NCI-H1105 treated with DMSO at 0.1 percent for 48 hours (cell line): Measurements from ENCODE around the gene KASH5.
A peak's percentile ranks its signal among the peaks of the same experiment; 100 is the strongest.
"Not testable (repeated sequence)": the region's sequence is repeated elsewhere in the genome, so short reads cannot be mapped to it uniquely, and the experiment has no call there.

Experiments used
- DNase-seq: peaks from one replicate; lab custom pipeline; 2025; lab: John Stamatoyannopoulos, UW

KASH5 gene

DNA sequence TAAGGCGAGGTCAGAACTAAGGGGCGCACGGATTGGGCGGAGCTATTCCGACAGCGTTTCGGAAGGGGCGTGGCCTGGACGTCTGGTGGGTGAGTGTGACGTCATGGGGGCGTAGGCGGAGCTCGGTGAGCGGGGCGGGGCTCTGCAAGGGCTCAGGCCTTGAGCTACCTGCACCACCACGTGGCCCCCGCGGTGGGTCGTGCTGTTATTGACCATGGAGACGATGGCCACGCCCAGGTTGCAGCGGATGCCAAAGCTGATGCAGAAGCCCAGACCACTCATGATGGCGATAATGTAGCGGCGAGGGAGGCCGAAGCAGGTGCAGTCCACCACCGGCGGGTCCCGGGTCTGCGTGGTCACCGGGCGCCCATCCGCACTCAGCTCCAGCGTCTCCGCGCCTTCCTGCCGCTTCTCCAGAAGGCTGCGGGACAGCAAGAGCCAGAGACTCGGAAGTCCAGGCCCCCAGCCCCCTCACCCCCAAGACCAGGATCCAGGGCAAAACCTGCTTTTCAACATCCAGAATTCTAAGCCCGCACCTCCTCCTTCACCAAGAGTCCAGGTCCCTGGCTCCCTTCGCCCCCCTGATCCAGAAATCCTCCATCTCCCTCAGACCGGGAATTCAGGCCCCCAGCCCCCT, 48.5 kb downstream of the KASH5 start:
- DNase-seq, result no peak

DNA sequence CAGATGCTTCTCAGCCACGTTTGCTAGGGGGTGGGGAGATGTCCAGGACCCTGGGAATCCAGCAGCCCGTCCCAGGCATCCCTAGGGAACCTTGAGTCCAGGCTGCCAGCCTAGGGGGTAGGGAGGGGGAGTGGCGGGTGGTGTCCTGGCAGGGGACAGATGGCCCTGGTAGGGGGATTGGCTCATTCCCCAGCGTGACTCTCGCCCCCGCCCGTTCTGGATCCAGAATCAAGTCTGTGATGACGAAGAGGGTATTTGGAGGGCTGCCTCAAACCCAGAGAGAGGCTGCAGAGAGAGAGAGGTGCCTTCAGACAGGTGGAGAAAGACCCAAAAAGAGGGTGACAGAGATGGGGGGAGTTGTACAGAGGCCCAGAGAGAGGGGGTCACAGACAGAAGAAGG, 49.2 kb downstream of the KASH5 start:
- DNase-seq, result no peak

DNA sequence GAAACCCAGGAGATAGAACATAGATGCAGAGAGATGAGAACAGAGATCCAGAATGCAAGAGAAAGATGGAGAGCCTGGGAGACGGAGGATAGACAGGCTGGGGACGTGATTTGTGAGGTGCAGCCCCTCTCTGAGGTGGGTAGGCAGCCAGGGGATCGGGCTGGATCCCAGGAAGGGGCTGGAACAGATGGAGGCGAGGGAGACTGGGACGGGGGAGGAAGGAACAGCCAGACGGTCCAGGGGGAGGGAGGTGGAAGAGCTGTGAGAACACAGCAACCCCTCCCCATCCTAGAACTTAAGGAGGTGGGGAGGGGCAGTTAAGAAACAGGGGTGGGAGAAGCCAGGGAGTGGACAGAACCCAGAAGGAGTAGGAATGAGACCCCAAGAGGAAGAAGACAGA, 50.2 kb downstream of the KASH5 start:
- DNase-seq, result no peak

DNA sequence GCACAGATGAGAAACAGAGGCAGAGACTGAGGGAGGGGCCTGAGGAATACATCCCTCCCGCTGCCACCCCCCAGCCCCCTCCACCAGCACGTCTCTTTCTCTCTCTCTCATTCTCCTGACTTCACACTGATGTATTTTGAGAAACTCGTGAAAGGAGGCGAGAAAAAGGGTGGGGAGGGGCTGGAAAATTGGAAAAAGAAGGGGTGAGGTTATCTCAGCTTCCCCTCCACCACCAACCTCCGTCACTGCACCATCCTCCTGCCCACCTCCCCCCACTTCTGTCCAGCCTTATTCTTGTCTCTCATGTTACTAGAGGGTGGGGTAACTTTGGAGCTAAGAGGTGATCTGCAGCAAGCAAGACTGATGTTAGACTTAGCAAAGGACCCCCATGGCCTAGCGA, 51.8 kb downstream of the KASH5 start:
- DNase-seq, result no peak

DNA sequence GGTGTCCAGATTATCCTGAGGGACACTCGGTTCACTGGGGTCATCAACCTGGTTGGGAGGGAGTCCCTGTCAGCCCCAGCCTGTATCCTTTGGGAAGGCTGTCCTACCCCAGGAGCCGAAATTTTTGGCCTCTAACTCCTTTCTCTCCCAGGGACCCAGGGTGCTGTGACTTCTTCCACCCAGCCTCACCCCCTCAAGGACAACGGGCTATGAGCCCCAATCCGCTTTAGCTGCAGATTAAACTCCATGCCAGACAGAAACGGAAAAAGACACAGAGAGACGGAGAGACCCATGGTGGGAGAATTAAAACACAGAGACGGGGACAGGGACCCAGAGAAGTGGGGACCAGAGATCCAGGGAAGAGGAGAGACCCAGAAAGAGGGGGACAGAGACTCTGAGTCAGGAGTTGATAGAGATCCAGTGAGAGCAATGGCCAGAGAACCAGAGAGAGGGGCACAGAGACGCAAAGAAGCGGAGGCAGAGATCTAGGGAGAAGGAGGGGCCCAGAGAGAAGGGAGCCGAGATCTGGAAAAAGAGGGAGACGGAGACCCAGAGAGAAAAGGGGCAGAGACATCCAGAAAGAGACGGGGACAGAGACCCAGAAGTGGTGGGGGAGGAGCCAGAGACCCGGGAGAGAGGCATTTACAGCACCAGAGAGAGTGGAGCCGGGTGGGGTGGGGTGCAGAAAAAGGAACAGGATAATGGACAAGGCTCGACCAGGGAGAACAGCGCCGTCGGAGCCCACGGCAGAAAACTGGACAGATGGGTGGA, 52.6 kb downstream of the KASH5 start:
- no peak for DNase-seq

DNA sequence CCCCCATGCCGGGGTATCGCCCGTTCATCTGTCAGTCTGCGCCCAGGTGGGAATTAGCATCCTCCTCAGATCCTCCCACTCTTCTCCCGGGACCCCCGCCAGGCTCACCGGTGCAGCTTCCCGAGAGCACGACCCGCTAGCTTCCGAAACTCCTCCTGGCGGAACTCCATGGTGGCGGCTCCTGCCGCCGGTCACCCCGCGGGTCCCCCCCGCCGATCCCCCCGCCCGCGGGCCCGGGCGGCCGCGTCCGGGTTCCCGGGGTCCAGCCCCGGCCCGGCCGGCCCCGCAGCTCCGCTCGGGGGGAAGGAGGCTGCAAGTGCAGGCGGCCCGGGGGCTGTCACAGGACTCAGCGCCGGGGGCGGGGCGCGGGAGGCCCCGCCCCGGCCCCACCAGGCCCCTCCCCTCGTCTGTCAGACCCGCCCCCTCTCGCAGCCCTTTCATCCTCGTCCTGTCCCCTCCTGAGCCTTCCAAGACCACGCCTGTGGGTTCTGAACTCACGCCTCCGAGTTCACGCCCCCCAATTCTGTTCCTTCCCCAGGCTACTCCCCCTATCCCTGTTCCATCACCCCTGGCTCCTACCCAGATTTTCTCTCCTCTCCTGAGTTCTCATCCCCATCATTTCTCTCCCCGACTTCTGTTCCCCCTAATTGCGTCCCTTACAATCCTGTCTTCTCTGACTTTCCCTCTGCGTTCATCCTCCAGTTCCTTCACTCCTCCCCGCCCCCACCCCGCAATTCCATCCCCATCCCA, 53.3 kb downstream of the KASH5 start, which contains the start of gene SLC17A7:
Gene SLC17A7, minus strand, starts transcription at position 318 of the 750 bp plus-strand sequence. Its CDS starts 148 bp downstream, at position 170.
- DNase-seq, result peak; percentile 14

DNA sequence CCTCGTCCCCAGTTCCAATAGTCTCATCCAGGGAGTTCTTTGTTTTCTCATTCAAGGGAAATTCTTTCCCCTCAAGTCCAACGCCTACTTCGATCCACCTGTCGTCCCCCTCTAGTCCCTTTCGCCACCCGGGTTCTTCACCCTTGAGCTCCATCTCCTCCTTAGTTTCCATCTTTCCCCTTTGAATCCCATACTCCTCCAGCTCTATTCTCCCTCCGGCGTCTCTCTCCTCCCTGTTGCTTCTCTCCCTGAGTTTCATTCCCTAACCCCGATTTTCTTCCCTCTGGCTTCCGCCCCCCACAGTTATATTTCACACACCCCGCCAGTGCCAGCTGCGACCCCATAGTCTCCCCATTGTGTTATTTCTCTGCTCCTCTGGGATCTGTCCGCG, 53.9 kb downstream of the KASH5 start:
- DNase-seq, result no peak

DNA sequence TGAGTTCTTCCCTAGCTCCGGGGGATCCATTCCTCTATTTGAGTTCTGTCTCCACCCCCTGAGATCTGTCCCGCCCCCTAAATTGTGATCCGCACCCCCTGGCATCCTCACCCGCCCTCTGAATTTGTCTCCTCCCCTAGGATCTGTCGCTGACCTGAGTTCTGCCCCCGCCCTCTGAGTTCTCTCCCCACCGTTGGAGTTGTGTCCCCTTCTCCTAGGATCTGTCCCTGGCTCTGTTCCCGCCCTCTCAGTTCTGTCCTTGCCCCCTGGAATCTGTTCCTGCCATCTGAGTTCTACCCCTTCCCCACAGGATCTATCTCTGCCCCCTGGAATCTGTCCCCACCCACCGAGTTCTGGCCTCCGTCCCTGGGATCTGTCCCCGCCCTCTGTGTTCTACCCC, 54.3 kb downstream of the KASH5 start:
- no peak for DNase-seq

DNA sequence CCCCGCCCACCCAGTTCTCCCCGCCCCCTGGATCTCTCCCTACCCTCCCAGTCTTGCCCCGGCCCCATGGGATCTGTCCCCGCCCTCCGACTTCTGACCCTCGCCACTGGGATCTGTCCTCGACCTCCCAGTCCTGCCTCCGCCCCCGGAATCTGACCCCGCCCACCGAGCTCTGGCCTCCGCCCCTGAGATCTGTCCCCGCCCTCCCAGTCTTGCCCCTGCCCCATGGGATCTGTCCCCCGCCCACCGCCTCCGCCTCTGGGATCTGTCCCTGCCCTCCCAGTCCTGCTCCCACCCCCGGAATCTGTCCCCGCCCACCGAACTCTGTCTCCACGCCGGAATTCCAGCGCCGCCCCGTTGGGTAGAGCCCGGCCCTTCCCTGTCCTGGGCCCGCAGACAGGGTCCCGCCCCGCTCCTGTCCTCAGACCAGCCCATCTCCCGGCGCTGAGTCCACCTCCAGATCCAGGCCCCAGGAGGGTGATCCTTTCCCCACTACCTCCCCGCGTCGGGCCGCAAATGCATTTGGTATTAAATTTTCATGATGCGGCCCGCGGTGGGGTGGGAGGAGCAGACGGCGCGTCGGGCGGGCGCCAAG, 54.8 kb downstream of the KASH5 start:
- peak; percentile 68 for DNase-seq

DNA sequence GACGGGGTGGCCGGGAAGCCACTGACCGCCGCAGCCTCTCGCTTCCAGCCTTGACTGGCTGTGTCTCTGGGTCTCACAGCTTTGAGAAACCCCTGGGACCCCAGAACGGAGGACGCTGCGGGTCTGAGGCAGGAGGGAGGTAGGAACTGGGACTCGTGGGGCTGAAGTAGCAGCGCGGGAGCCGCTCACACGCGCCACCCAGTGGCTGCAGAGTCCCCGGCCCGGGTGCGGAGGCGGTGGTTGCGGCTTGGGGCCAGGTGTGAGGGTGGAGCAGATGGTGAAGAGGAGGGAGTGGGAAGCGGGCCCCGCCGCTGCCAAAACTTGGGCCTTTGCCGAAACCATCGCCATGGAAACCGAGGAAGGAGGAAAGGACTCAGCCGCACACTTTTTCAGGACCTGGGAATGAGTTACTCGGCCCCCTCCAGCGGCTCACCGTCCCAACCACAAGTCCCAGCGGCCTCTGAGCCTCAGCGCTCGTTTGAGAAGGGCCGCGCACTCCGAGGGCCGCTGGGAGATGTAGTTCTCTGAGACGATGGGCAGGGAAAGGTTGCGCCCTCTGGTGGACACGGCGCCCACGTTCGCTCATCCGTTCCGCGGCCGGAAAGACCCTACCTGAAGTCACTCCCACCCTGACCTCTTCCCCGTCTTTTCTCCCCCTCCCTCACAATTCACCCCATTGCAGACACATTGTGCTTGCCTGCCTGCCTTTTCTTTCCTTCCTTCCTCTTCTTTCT, 55.5 kb downstream of the KASH5 start:
- DNase-seq, result peak; percentile 97

DNA sequence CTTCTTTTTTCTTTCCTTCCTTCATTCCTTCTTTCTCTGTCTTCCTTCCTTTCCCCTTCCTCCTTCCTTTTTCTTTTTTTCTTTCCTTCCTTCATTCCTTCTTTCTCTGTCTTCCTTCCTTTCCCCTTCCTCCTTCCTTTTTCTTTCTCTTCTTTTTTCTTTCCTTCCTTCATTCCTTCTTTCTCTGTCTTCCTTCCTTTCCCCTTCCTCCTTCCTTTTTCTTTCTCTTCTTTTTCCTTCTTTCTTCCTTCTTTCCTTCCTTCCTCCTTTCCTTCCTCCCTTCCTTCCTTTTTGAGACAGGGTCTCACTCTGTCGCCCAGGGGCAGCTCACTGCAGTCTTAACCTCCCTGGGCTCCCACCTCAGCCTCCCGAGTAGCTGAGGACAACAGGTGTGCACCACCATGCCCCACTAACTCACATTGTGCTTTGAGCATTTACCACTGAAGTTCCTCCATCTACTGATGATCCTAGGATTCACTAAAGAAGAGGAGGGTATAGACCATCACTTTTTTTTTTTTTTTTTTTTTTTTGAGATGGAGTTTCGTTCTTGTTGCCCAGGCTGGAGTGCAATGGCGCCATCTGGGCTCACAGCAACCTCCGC, 56.2 kb downstream of the KASH5 start:
- DNase-seq, result not testable (repeated sequence)

DNA sequence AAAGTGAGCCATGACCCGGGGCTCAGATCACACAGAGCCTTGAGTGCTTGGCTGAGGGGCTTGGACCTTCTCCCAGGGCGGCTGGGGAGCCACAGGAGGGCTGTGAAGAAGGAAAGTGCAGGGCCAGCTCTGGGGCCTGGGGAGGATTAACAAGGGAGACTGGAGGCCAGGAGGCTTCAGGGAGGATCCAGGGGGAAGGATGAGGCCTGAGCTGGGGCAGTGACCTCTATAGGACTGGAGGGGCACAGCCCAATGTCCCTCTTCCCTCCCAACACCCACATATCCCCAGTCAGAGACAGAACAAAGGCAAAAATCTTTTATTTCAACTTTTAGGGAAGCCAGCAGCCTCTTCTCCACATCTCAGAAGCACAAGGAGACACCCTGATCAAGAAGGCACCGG, 57.9 kb downstream of the KASH5 start:
- no peak for DNase-seq

DNA sequence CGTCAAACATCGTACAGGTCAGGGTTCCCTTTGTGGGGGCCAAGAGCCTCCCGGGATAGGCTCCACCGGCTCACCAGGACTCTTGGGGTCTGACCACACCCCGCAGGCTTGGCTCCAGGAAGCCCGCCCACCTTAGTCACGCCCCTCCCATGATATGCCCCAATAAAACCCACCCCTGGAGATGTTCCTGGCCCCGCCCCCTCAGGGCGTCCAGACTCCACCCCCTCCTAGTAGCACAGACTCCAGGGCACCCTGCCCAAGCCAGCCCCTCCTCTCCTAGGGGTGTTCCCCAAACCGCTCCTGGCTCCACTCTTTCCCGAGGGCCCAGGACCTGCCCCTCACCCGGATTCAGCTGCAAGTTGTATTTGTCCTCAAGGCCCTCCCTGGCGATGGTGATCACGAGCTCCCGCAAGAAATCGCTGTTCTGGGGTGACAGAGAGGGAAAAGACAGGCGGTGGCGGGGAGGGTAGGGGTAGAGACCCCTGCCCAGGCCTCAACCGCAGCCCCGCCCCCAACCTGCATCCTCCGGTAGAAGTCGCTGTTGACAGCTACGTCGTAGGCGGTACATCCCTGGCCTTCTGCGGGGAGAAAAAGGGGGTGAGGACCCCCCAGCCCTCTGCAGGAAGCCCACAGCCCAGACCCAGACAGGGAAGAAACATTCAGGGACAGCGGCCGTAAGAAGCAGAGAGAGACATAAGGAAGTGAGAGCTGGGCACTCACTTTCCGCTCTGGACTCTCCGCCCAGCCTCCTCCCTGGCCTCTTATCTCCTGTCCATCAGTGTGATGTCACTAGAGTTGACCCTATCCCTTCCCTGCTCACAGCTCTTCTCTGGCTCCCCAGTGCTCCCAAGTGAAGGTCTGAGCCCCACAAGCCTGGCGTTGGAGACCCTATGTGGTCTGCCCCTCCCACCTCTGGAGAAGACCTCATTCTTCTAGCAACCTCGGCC, 59.7 kb downstream of the KASH5 start:
- DNase-seq, result no peak

DNA sequence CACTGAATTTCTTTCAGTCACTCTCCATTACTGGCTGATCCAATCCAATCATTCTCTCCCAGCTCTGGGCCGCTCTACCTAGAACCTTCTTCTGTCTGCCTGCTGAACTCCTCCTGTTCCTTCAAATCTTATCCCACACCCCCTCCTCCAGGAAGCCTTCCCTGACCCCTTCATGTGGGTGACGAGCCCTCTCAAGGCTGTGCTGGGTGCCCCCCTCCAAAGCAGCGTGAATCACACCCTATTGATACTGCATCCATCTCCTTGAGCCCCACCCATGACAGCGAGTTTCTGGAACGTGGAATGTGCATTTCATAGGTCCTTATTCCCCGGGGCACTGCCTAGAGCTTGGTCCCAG, 60.4 kb downstream of the KASH5 start:
- no peak for DNase-seq

DNA sequence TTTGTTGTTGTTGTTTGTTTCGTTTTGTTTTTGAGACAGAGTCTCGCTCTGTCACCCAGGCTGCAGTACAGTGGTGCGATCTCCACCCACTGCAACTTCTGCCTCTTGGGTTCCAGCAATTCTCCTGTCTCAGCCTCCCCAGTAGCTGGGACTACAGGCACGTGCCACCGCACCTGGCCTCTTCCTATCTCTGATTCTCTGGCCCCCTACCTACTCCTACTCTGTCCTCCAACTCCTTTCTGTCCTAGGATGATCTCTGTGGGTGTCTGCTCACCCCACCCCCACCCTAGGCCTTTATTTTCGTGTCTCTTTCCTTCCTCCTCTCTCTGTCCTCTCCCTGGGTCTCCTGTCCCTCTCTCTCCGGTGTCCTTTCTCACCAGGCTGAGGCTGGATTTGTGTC, 62.4 kb downstream of the KASH5 start:
- no peak for DNase-seq

DNA sequence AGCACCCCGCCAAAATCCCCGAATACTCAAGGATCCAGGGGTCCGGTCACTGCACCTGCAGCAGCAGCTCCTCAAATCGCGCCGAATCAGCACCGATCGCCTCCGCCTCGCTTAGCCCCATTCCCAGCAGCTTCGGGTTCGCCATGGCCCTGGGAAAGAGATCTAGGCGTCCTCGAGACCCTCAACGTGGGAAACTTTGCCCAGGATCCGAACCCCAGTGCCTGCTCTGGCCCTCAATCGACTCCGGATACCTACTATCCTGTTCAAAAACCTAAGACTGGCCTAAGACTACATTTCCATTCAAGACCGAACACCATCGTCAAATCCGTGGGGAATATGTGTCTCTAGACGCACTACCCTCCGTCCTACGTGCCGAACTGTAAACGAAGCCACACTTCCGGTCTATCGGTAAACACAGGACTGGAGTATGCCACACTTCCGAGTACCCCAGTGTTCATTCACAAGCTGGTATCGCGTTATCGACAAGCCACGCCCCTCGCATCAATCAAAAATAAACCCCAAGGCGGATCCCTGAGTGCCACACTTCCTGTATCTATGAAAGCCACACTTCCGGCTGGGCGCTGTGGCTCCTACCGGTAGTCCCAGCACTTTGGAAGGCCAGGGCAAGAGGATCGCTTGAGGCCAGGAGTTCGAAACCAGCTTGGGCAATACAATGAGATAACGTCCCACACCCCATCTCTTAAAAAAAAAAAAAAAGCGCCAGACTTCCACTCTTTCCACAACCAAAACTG, 63.6 kb downstream of the KASH5 start, which contains the start of gene PIH1D1:
Gene PIH1D1, minus strand, starts transcription at position 385 of the 752 bp plus-strand sequence. Its CDS starts 240 bp downstream, at position 145.
- DNase-seq, result peak; percentile 99

DNA sequence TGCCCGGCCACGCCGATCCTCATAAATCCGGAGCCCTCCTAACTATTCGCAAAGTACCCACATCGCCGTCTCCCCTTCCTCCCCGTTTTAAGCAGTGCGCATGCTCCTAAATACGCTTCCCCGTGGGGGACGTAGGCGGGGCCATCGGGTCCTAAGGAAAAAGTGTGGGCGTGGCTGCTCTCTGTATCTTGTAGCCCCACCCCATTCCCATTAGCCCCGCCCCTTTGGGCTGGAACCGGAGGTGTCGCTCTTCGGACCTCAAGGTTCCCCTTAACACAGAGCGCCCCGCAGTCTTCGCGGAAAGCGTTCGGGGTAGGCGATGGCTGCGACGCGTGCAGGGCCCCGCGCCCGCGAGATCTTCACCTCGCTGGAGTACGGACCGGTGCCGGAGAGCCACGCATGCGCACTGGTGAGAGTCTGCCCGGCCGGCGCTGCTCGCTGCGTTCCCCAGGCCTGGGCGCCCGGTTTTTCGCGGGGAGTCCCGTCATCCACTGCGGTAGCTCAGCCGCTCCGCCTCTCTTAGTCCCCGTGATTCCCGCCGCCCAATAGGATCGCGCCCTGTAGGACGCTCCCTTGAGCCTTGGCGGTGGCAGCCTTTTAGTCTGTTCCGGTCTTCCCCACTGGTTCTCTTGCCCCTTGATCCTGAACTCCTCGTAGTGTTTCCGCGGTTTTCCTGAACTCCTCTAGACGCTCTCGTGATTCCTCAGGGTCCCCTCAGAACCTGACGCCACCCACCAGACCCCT, 65.1 kb downstream of the KASH5 start, which contains the start of gene ALDH16A1:
Gene ALDH16A1, plus strand, starts transcription at position 213 of the 744 bp plus-strand sequence. Its CDS starts 107 bp downstream, at position 320.
- DNase-seq, result peak; percentile 97

DNA sequence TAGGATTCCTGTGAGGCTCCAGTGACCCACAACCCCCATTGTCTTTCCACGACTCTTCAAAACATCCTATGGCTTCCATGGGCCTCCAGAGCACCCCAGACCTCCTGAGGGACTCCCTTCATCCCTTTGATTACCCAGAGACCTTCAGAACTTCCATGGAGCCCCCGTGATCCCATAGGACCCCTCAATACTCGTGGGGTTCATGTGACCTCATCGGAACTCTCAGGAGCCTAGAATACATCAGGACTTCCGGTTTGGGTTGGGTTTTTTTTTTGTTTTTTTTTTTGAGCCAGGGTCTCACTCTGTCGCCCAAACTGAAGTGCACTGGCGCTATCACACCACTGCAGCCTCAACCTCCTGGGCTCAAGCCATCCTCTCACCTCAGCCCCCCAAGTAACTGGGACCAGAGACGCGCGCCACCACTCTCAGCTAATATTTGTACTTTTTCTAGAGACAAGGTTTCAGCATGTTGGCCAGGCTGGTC, 65.8 kb downstream of the KASH5 start:
- no peak for DNase-seq
